Measurements from ENCODE around the gene RINT1.
"Not testable (repeated sequence)": the region's sequence is repeated elsewhere in the genome, so short reads cannot be mapped to it uniquely, and the experiment has no call there.

Gene RINT1

GRCh38 chr7:105519353-105519752 lies 12.6 kb upstream of the RINT1 start:
- no peak overlapping the region for H3K4me3 ChIP-seq (ENCODE audit: low read length)
- H3K4me1 ChIP-seq (ENCODE audit: control insufficient read depth, insufficient read depth, low read length), result no peaks in the 10 kb centered on the region
- peaks cover 2% of the 10 kb centered on the region for H3K36me3 ChIP-seq (ENCODE audit: control insufficient read depth, insufficient read depth, low read length)
- no peak overlapping the region for H3K9ac ChIP-seq (ENCODE audit: low read length)
- no peaks in the 10 kb centered on the region for H3K27me3 ChIP-seq (ENCODE audit: control insufficient read depth, insufficient read depth, low read length)
- no peak overlapping the region for H3K27ac ChIP-seq (ENCODE audit: low read depth, low read length)

DNA sequence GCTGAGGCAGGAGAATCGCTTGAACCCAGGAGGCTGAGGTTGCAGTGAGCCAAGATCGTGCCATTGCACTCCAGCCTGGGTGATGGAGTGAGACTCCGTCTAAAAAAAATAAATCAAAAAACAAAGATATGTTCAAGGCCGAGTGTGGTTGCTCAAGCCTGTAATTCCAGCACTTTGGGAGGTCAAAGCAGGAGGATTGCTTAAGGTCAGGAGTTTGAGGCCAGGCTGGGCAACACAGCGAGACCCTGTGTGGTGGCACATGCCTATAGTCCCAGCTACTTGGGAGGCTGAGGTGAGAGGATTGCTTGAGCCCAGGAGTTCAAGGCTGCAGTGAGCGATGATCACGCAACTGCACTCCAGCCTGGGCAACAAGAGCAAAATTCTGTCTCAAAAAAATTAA lies 11.4 kb upstream of the RINT1 start:
- not testable (repeated sequence) for H3K4me1 ChIP-seq (ENCODE audit: control insufficient read depth, insufficient read depth, low read length); H3K36me3 ChIP-seq (ENCODE audit: control insufficient read depth, insufficient read depth, low read length); H3K27me3 ChIP-seq (ENCODE audit: control insufficient read depth, insufficient read depth, low read length); H3K27ac ChIP-seq (ENCODE audit: low read depth, low read length); H3K9ac ChIP-seq (ENCODE audit: low read length); H3K4me3 ChIP-seq (ENCODE audit: low read length)

- H3K36me3 ChIP-seq (ENCODE audit: control insufficient read depth, insufficient read depth, low read length), result peaks cover 2% of the 10 kb centered on the region
- H3K27me3 ChIP-seq (ENCODE audit: control insufficient read depth, insufficient read depth, low read length), result no peaks in the 10 kb centered on the region
- H3K4me1 ChIP-seq (ENCODE audit: control insufficient read depth, insufficient read depth, low read length), result no peaks in the 10 kb centered on the region
- peak overlapping the region; percentile 32 for H3K9ac ChIP-seq (ENCODE audit: low read length)
- peak overlapping the region; percentile 84 for H3K27ac ChIP-seq (ENCODE audit: low read depth, low read length)
- peak overlapping the region; percentile 77 for H3K4me3 ChIP-seq (ENCODE audit: low read length)
Measured at GRCh38 chr7:105521027-105521716, 10.8 kb upstream of the RINT1 start.

GRCh38 chr7:105521717-105522463 lies 10.1 kb upstream of the RINT1 start, which contains the start of gene PUS7:
PUS7 (minus strand) TSS chr7:105522271; CDS start chr7:105508512, 13,759 bp downstream.
- Histone ChIP-seq H3K27me3 (ENCODE audit: control insufficient read depth, insufficient read depth, low read length) (no peaks in the 10 kb centered on the region), H3K36me3 (ENCODE audit: control insufficient read depth, insufficient read depth, low read length) (peaks cover 2% of the 10 kb centered on the region), H3K9ac (ENCODE audit: low read length) (peak within 1 kb of the TSS; percentile 32), H3K27ac (ENCODE audit: low read depth, low read length) (peak within 1 kb of the TSS; percentile 90), H3K4me3 (ENCODE audit: low read length) (peak within 1 kb of the TSS; percentile 78), H3K4me1 (ENCODE audit: control insufficient read depth, insufficient read depth, low read length) (no peaks in the 10 kb centered on the region)

DNA sequence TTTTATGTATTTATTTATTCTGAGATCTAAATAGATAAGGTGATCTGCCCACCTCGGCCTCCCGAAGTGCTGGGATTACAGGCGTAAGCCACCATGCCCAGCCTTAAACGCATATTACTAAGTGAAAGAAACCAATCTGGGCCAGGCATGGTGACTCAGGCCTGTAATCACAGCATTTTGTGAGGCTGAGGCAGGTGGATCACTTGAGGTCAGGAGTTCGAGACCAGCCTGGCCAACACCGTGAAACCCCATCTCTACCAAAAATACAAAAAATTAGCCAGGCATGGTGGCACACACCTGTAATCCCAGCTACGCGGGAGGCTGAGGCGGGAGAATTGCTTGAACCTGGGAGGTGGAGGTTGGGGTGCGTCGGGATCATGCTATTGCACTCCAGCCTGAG lies 7.6 kb upstream of the RINT1 start:
- not testable (repeated sequence) for H3K9ac ChIP-seq (ENCODE audit: low read length); H3K36me3 ChIP-seq (ENCODE audit: control insufficient read depth, insufficient read depth, low read length); H3K4me3 ChIP-seq (ENCODE audit: low read length); H3K27me3 ChIP-seq (ENCODE audit: control insufficient read depth, insufficient read depth, low read length); H3K4me1 ChIP-seq (ENCODE audit: control insufficient read depth, insufficient read depth, low read length); H3K27ac ChIP-seq (ENCODE audit: low read depth, low read length)

DNA sequence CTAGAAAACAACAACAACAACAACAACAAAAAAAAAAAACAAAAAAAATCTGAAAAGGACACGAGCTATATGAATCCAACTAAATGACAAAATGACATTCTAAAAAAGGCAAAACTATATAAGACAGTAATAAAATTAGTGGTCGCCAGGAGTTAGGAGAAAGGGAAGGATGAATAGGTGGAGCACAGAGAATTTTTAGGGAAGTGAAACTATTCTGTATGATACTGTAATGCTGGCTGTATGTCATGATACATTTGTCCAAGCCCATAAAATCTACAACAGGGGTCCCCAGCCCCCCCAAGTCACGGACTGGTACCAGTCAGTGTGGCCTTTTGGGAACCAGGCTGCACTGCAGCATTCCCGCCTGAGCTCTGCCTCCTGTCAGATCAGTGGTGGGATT lies 7.2 kb upstream of the RINT1 start:
- Histone ChIP-seq H3K4me1 (ENCODE audit: control insufficient read depth, insufficient read depth, low read length) (no peaks in the 10 kb centered on the region), H3K27ac (ENCODE audit: low read depth, low read length) (no peak overlapping the region), H3K36me3 (ENCODE audit: control insufficient read depth, insufficient read depth, low read length) (no peaks in the 10 kb centered on the region), H3K27me3 (ENCODE audit: control insufficient read depth, insufficient read depth, low read length) (no peaks in the 10 kb centered on the region), H3K4me3 (ENCODE audit: low read length) (no peak overlapping the region), H3K9ac (ENCODE audit: low read length) (no peak overlapping the region)

DNA sequence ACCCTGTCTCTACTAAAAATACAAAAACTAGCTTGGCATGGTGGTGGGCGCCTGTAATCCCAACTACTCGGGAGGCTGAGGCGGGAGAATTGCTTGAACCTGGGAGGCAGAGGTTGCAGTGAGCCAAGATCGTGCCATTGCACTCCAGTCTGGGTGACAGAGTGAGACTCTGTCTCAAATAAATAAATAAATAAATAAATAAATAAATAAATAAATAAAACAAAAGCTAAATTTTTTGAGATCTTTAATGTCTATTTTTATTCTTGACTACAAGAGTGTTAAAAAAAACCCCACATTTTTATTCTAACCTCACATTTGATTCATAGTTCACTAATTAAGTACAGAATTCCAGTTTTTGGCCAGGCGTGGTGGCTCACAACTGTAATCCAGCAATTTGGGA lies 4.3 kb upstream of the RINT1 start:
- not testable (repeated sequence) for H3K4me1 ChIP-seq (ENCODE audit: control insufficient read depth, insufficient read depth, low read length); H3K4me3 ChIP-seq (ENCODE audit: low read length); H3K9ac ChIP-seq (ENCODE audit: low read length); H3K27ac ChIP-seq (ENCODE audit: low read depth, low read length); H3K36me3 ChIP-seq (ENCODE audit: control insufficient read depth, insufficient read depth, low read length); H3K27me3 ChIP-seq (ENCODE audit: control insufficient read depth, insufficient read depth, low read length)

DNA sequence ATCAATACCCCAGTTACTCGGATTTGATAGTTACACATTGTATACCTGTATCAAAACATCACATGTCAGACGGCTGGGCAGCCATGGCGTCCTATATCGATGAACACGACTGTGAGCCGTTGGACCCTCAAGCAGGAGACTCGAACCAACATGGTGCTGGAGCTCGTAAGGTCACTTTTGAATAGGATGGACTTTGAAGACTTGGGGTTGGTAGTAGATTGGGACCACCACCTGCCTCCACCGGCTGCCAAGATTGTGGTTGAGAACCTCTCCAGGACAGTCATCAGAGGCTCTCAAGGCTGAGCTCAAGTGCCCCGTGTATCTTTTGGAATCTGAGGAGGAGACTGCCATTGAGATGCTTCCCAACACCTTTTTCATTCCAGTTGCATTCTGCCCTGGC lies 1.9 kb upstream of the RINT1 start:
- H3K36me3 ChIP-seq (ENCODE audit: control insufficient read depth, insufficient read depth, low read length), result no peaks in the 10 kb centered on the region
- H3K27me3 ChIP-seq (ENCODE audit: control insufficient read depth, insufficient read depth, low read length), result no peaks in the 10 kb centered on the region
- H3K27ac ChIP-seq (ENCODE audit: low read depth, low read length), result no peak overlapping the region
- H3K4me1 ChIP-seq (ENCODE audit: control insufficient read depth, insufficient read depth, low read length), result peaks cover 10% of the 10 kb centered on the region
- H3K4me3 ChIP-seq (ENCODE audit: low read length), result no peak overlapping the region
- H3K9ac ChIP-seq (ENCODE audit: low read length), result no peak overlapping the region

GRCh38 chr7:105530546-105530945 lies 1.5 kb upstream of the RINT1 start:
- Histone ChIP-seq H3K4me3 (ENCODE audit: low read length) (no peak overlapping the region), H3K27me3 (ENCODE audit: control insufficient read depth, insufficient read depth, low read length) (no peaks in the 10 kb centered on the region)

GRCh38 chr7:105532709-105533460 lies 884 bp downstream of the RINT1 start:
- H3K9ac ChIP-seq (ENCODE audit: low read length), result peak overlapping the region; percentile 99
- no peaks in the 10 kb centered on the region for H3K36me3 ChIP-seq (ENCODE audit: control insufficient read depth, insufficient read depth, low read length)
- H3K4me3 ChIP-seq (ENCODE audit: low read length), result peak overlapping the region; percentile 89
- no peaks in the 10 kb centered on the region for H3K27me3 ChIP-seq (ENCODE audit: control insufficient read depth, insufficient read depth, low read length)
- peak overlapping the region; percentile 85 for H3K27ac ChIP-seq (ENCODE audit: low read depth, low read length)
- H3K4me1 ChIP-seq (ENCODE audit: control insufficient read depth, insufficient read depth, low read length), result peaks cover 10% of the 10 kb centered on the region

More at GRCh38 chr7:105530546-105530945, 1.5 kb upstream of the RINT1 start:
- peaks cover 10% of the 10 kb centered on the region for H3K4me1 ChIP-seq (ENCODE audit: control insufficient read depth, insufficient read depth, low read length)
- no peak overlapping the region for H3K9ac ChIP-seq (ENCODE audit: low read length)
- no peaks in the 10 kb centered on the region for H3K36me3 ChIP-seq (ENCODE audit: control insufficient read depth, insufficient read depth, low read length)
- H3K27ac ChIP-seq (ENCODE audit: low read depth, low read length), result no peak overlapping the region

GRCh38 chr7:105538339-105538738 lies 6.3 kb downstream of the RINT1 start:
- Histone ChIP-seq H3K27me3 (ENCODE audit: control insufficient read depth, insufficient read depth, low read length) (no peaks in the 10 kb centered on the region), H3K9ac (ENCODE audit: low read length) (no peak overlapping the region), H3K27ac (ENCODE audit: low read depth, low read length) (no peak overlapping the region), H3K36me3 (ENCODE audit: control insufficient read depth, insufficient read depth, low read length) (peaks cover 15% of the 10 kb centered on the region), H3K4me3 (ENCODE audit: low read length) (no peak overlapping the region), H3K4me1 (ENCODE audit: control insufficient read depth, insufficient read depth, low read length) (peaks cover 3% of the 10 kb centered on the region)

DNA sequence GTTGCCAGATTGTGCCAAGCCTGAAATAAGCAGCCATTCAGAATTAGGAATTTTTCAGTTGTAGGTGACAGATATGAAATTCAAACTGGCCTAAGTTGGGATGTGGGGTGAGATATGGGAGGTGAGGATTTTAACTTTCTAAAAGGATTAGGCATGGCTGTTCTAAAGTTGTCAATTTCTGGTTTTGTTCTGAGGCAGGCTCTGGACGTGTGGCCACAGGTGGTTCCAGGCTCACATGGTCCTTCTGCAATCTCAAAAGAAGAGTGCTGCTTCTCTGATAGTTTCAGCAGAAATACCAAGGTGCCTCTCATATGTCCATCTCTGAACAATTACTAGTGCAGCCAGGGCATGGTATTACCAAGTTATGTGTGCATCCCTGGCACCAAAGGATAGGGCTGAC lies 27.9 kb downstream of the RINT1 start:
- no peak overlapping the region for H3K9ac ChIP-seq (ENCODE audit: low read length)
- H3K27ac ChIP-seq (ENCODE audit: low read depth, low read length), result no peak overlapping the region
- peaks cover 11% of the 10 kb centered on the region for H3K36me3 ChIP-seq (ENCODE audit: control insufficient read depth, insufficient read depth, low read length)
- H3K4me3 ChIP-seq (ENCODE audit: low read length), result no peak overlapping the region
- H3K4me1 ChIP-seq (ENCODE audit: control insufficient read depth, insufficient read depth, low read length), result no peaks in the 10 kb centered on the region
- no peaks in the 10 kb centered on the region for H3K27me3 ChIP-seq (ENCODE audit: control insufficient read depth, insufficient read depth, low read length)
